ENCODE data around the gene ADAMTS2.

ADAMTS2 gene

GRCh38 chr5:179255527-179256327 is 89.5 kb downstream of the ADAMTS2 start:
- no peak for DNase-seq
- in situ Hi-C loops (cut with HindIII; ENCODE audit: low pct_ligation_motif_present, low pct_unique_long_range_greater_than_20kb, low sequenced_read_pairs): no loop called here

- no peak for DNase-seq
- in situ Hi-C loops (cut with HindIII; ENCODE audit: low pct_ligation_motif_present, low pct_unique_long_range_greater_than_20kb, low sequenced_read_pairs): no loop called here
Observed at GRCh38 chr5:179254638-179255271, 90.5 kb downstream of the ADAMTS2 start.

- in situ Hi-C loops (cut with HindIII; ENCODE audit: low pct_ligation_motif_present, low pct_unique_long_range_greater_than_20kb, low sequenced_read_pairs): no loop called here
- DNase-seq: no peak
Observed at GRCh38 chr5:179253730-179254129, 91.5 kb downstream of the ADAMTS2 start.

GRCh38 chr5:179251276-179251969 is 93.8 kb downstream of the ADAMTS2 start:
- in situ Hi-C loops (cut with HindIII; ENCODE audit: low pct_ligation_motif_present, low pct_unique_long_range_greater_than_20kb, low sequenced_read_pairs): no loop called here
- DNase-seq: no peak

- in situ Hi-C loops (cut with HindIII; ENCODE audit: low pct_ligation_motif_present, low pct_unique_long_range_greater_than_20kb, low sequenced_read_pairs): no loop called here
- no peak for DNase-seq
Observed at GRCh38 chr5:179250561-179251225, 94.6 kb downstream of the ADAMTS2 start.

- in situ Hi-C loops (cut with HindIII; ENCODE audit: low pct_ligation_motif_present, low pct_unique_long_range_greater_than_20kb, low sequenced_read_pairs): no loop called here
- DNase-seq: no peak
Observed at GRCh38 chr5:179246227-179246626, 99.0 kb downstream of the ADAMTS2 start.

- DNase-seq: no peak
- in situ Hi-C loops (cut with HindIII; ENCODE audit: low pct_ligation_motif_present, low pct_unique_long_range_greater_than_20kb, low sequenced_read_pairs): no loop called here
Observed at GRCh38 chr5:179245031-179245430, 100.2 kb downstream of the ADAMTS2 start.

- in situ Hi-C loops (cut with HindIII; ENCODE audit: low pct_ligation_motif_present, low pct_unique_long_range_greater_than_20kb, low sequenced_read_pairs): no loop called here
- no peak for DNase-seq
Observed at GRCh38 chr5:179244044-179244443, 101.2 kb downstream of the ADAMTS2 start.

- in situ Hi-C loops (cut with HindIII; ENCODE audit: low pct_ligation_motif_present, low pct_unique_long_range_greater_than_20kb, low sequenced_read_pairs): no loop called here
- DNase-seq: no peak
Observed at GRCh38 chr5:179243333-179243732, 101.9 kb downstream of the ADAMTS2 start.

GRCh38 chr5:179242676-179243075 is 102.6 kb downstream of the ADAMTS2 start:
- in situ Hi-C loops (cut with HindIII; ENCODE audit: low pct_ligation_motif_present, low pct_unique_long_range_greater_than_20kb, low sequenced_read_pairs): no loop called here
- DNase-seq: no peak

- no peak for DNase-seq
- in situ Hi-C loops (cut with HindIII; ENCODE audit: low pct_ligation_motif_present, low pct_unique_long_range_greater_than_20kb, low sequenced_read_pairs): no loop called here
Observed at GRCh38 chr5:179241764-179242370, 103.4 kb downstream of the ADAMTS2 start.

GRCh38 chr5:179241175-179241574 is 104.1 kb downstream of the ADAMTS2 start:
- in situ Hi-C loops (cut with HindIII; ENCODE audit: low pct_ligation_motif_present, low pct_unique_long_range_greater_than_20kb, low sequenced_read_pairs): no loop called here
- DNase-seq: no peak

- no peak for DNase-seq
- in situ Hi-C loops (cut with HindIII; ENCODE audit: low pct_ligation_motif_present, low pct_unique_long_range_greater_than_20kb, low sequenced_read_pairs): no loop called here
Observed at GRCh38 chr5:179240561-179240960, 104.7 kb downstream of the ADAMTS2 start.

GRCh38 chr5:179239256-179240135 is 105.8 kb downstream of the ADAMTS2 start:
- in situ Hi-C loops (cut with HindIII; ENCODE audit: low pct_ligation_motif_present, low pct_unique_long_range_greater_than_20kb, low sequenced_read_pairs): no loop called here
- no peak for DNase-seq

- in situ Hi-C loops (cut with HindIII; ENCODE audit: low pct_ligation_motif_present, low pct_unique_long_range_greater_than_20kb, low sequenced_read_pairs): no loop called here
- no peak for DNase-seq
Observed at GRCh38 chr5:179238628-179238970, 106.7 kb downstream of the ADAMTS2 start.

- no peak for DNase-seq
- in situ Hi-C loops (cut with HindIII; ENCODE audit: low pct_ligation_motif_present, low pct_unique_long_range_greater_than_20kb, low sequenced_read_pairs): no loop called here
Observed at GRCh38 chr5:179237770-179238627, 107.3 kb downstream of the ADAMTS2 start.

All from ACHN (cell line).